Mesendoderm (in vitro differentiated cells): Measurements from ENCODE around the gene CHAF1A.
A peak's percentile ranks its signal among the peaks of the same experiment; 100 is the strongest.

Experiments used
- DNase-seq: peaks from one replicate; pipeline ENCODE4 v3.0.0; 2013
- H2AK5ac ChIP-seq: 2 replicates; pipeline ENCODE4 v1.6.1; 2013; ENCODE audit warnings: low read length, inconsistent platforms
- H2BK120ac ChIP-seq: 2 replicates; pipeline ENCODE4 v1.6.1; 2013; ENCODE audit warnings: low read depth, mild to moderate bottlenecking, low read length, moderate library complexity, mixed read lengths
- H2BK15ac ChIP-seq: replicated peaks from 2 replicates; pipeline ENCODE4 v1.6.1; 2013; ENCODE audit warnings: low read depth, mild to moderate bottlenecking, moderate library complexity
- H2BK5ac ChIP-seq: 2 replicates; pipeline ENCODE4 v1.6.1; 2013; ENCODE audit warnings: low read length, inconsistent platforms
- H3K18ac ChIP-seq: 2 replicates; pipeline ENCODE4 v1.6.1; 2013; ENCODE audit warnings: mild to moderate bottlenecking, low read length, mixed read lengths
- H3K23ac ChIP-seq: one replicate; pipeline ENCODE4 v1.6.1; 2013; ENCODE audit warnings: low read length
- H3K27ac ChIP-seq: 2 replicates; pipeline ENCODE4 v1.5.1; 2013; ENCODE audit warnings: low read depth, mild to moderate bottlenecking, inconsistent platforms, low read length, moderate library complexity
- H3K27me3 ChIP-seq: 2 replicates; pipeline ENCODE4 v1.6.1; 2013; ENCODE audit warnings: low read length, control low read depth, mild to moderate bottlenecking, inconsistent platforms; ENCODE audit not compliant: insufficient read depth, poor library complexity
- H3K36me3 ChIP-seq: 2 replicates; pipeline ENCODE4 v1.6.1; 2013; ENCODE audit warnings: low read length, inconsistent platforms; ENCODE audit not compliant: control insufficient read depth, insufficient read depth
- H3K4ac ChIP-seq: one replicate; pipeline ENCODE4 v1.6.1; 2013; ENCODE audit warnings: low read depth, mild to moderate bottlenecking, low read length, moderate library complexity
- H3K4me1 ChIP-seq: 2 replicates; pipeline ENCODE4 v1.6.1; 2013; ENCODE audit warnings: low read depth, low read length, inconsistent platforms; ENCODE audit not compliant: control insufficient read depth
- H3K4me2 ChIP-seq: 2 replicates; pipeline ENCODE4 v1.6.1; 2013; ENCODE audit warnings: low read length
- H3K4me3 ChIP-seq: 2 replicates; pipeline ENCODE4 v1.5.1; 2013; ENCODE audit warnings: mild to moderate bottlenecking, low read length
- H3K56ac ChIP-seq: one replicate; pipeline ENCODE4 v1.6.1; 2013; ENCODE audit warnings: low read length
- H3K79me1 ChIP-seq: 2 replicates; pipeline ENCODE4 v1.6.1; 2013; ENCODE audit warnings: low read length, inconsistent platforms
- H3K79me2 ChIP-seq: 2 replicates; pipeline ENCODE4 v1.6.1; 2013; ENCODE audit warnings: mild to moderate bottlenecking, low read length; ENCODE audit not compliant: control insufficient read depth, insufficient read depth
- H3K9ac ChIP-seq: 2 replicates; pipeline ENCODE4 v1.6.1; 2013; ENCODE audit warnings: low read length, inconsistent platforms
- H4K5ac ChIP-seq: one replicate; pipeline ENCODE4 v1.6.1; 2013; ENCODE audit warnings: low read length
- H4K8ac ChIP-seq: one replicate; pipeline ENCODE4 v1.6.1; 2013; ENCODE audit warnings: low read depth, mild to moderate bottlenecking, control low read depth, low read length, moderate library complexity
- WGBS: extraction: QIAGEN DNeasy Blood & Tissue Kit; methylation state at CpG from one replicate; pipeline ENCODE4 v1.1.7; 2013; ENCODE audit warnings: low lambda C conversion rate, missing lambda C conversion rate; ENCODE audit not compliant: insufficient coverage; ENCODE audit errors: extremely low coverage; 5-methylcytosine and 5-hydroxymethylcytosine counted together

CHAF1A gene

GRCh38 chr19:4369109-4369887 is 33.1 kb upstream of the CHAF1A start:
- Histone ChIP-seq H2AK5ac (peak overlapping the region; percentile 18), H3K27me3 (no peaks in the 10 kb centered on the region), H3K18ac (no peak overlapping the region), H3K79me1 (peaks cover 24% of the 10 kb centered on the region), H2BK120ac (no peak overlapping the region), H3K4me2 (no peak overlapping the region), H3K23ac (no peak overlapping the region), H2BK5ac (peak overlapping the region; percentile 59), H3K79me2 (no peaks in the 10 kb centered on the region), H3K9ac (peak overlapping the region; percentile 13), H3K27ac (peak overlapping the region; percentile 2), H3K4me1 (peaks cover 11% of the 10 kb centered on the region), H4K8ac (no peak overlapping the region), H3K56ac (peak overlapping the region; percentile 29), H4K5ac (no peak overlapping the region), H3K36me3 (peaks cover 3% of the 10 kb centered on the region), H2BK15ac (no peak overlapping the region), H3K4ac (no peak overlapping the region), H3K4me3 (no peak overlapping the region)
- DNase-seq: peak; percentile 55
- WGBS: no CpG with 5 or more reads among the region's 25 CpGs

GRCh38 chr19:4369888-4370260 is 32.6 kb upstream of the CHAF1A start:
- no peak overlapping the region for H2BK15ac ChIP-seq
- peak overlapping the region; percentile 2 for H3K27ac ChIP-seq
- H3K36me3 ChIP-seq: peaks cover 3% of the 10 kb centered on the region
- H3K56ac ChIP-seq: peak overlapping the region; percentile 29
- peaks cover 26% of the 10 kb centered on the region for H3K79me1 ChIP-seq
- no peak overlapping the region for H3K23ac ChIP-seq
- H3K79me2 ChIP-seq: peaks cover 2% of the 10 kb centered on the region
- no peaks in the 10 kb centered on the region for H3K27me3 ChIP-seq
- H4K5ac ChIP-seq: no peak overlapping the region
- no peak overlapping the region for H2BK5ac ChIP-seq
- peak; percentile 54 for DNase-seq
- H3K4me1 ChIP-seq: peaks cover 15% of the 10 kb centered on the region
- no CpG with 5 or more reads among the region's 21 CpGs for WGBS
- H3K9ac ChIP-seq: peak overlapping the region; percentile 13
- no peak overlapping the region for H3K4me3 ChIP-seq
- peak overlapping the region; percentile 18 for H2AK5ac ChIP-seq
- H2BK120ac ChIP-seq: no peak overlapping the region
- no peak overlapping the region for H3K4ac ChIP-seq
- no peak overlapping the region for H3K4me2 ChIP-seq
- no peak overlapping the region for H4K8ac ChIP-seq
- H3K18ac ChIP-seq: no peak overlapping the region

- DNase-seq: no peak
- Histone ChIP-seq H3K79me1 (peaks cover 30% of the 10 kb centered on the region), H3K4me2 (no peak overlapping the region), H3K56ac (no peak overlapping the region), H3K9ac (no peak overlapping the region), H3K18ac (no peak overlapping the region), H2BK5ac (no peak overlapping the region), H3K4me1 (peaks cover 18% of the 10 kb centered on the region), H4K8ac (no peak overlapping the region), H4K5ac (no peak overlapping the region), H3K27ac (no peak overlapping the region), H2BK15ac (no peak overlapping the region), H3K4me3 (no peak overlapping the region), H2AK5ac (no peak overlapping the region), H3K79me2 (peaks cover 3% of the 10 kb centered on the region), H2BK120ac (no peak overlapping the region), H3K23ac (no peak overlapping the region), H3K4ac (no peak overlapping the region), H3K36me3 (peaks cover 3% of the 10 kb centered on the region), H3K27me3 (no peaks in the 10 kb centered on the region)
- no CpG with 5 or more reads among the region's 15 CpGs for WGBS
Measured at GRCh38 chr19:4370418-4371041, 31.9 kb upstream of the CHAF1A start.

- WGBS: no CpG with 5 or more reads among the region's 31 CpGs
- peaks cover 2% of the 10 kb centered on the region for H3K36me3 ChIP-seq
- H2AK5ac ChIP-seq: no peak overlapping the region
- H3K4ac ChIP-seq: no peak overlapping the region
- no peak overlapping the region for H2BK15ac ChIP-seq
- no peak overlapping the region for H3K23ac ChIP-seq
- H3K4me2 ChIP-seq: no peak overlapping the region
- peaks cover 3% of the 10 kb centered on the region for H3K79me2 ChIP-seq
- peaks cover 20% of the 10 kb centered on the region for H3K4me1 ChIP-seq
- H3K18ac ChIP-seq: no peak overlapping the region
- H4K8ac ChIP-seq: no peak overlapping the region
- H3K56ac ChIP-seq: no peak overlapping the region
- peaks cover 33% of the 10 kb centered on the region for H3K79me1 ChIP-seq
- DNase-seq: no peak
- no peak overlapping the region for H3K4me3 ChIP-seq
- H4K5ac ChIP-seq: no peak overlapping the region
- H3K9ac ChIP-seq: no peak overlapping the region
- no peak overlapping the region for H2BK120ac ChIP-seq
- H2BK5ac ChIP-seq: no peak overlapping the region
- H3K27ac ChIP-seq: no peak overlapping the region
- no peaks in the 10 kb centered on the region for H3K27me3 ChIP-seq
Measured at GRCh38 chr19:4371247-4372164, 30.9 kb upstream of the CHAF1A start.

- H2BK15ac ChIP-seq: no peak overlapping the region
- no peak overlapping the region for H3K4me3 ChIP-seq
- H2AK5ac ChIP-seq: no peak overlapping the region
- no peak overlapping the region for H3K18ac ChIP-seq
- H4K5ac ChIP-seq: no peak overlapping the region
- no CpG with 5 or more reads among the region's 22 CpGs for WGBS
- no peak overlapping the region for H3K4me2 ChIP-seq
- no peak overlapping the region for H3K4ac ChIP-seq
- no peak overlapping the region for H2BK5ac ChIP-seq
- H3K23ac ChIP-seq: no peak overlapping the region
- H3K79me2 ChIP-seq: peaks cover 3% of the 10 kb centered on the region
- H3K79me1 ChIP-seq: peaks cover 34% of the 10 kb centered on the region
- H4K8ac ChIP-seq: no peak overlapping the region
- no peak overlapping the region for H3K56ac ChIP-seq
- H3K4me1 ChIP-seq: peaks cover 20% of the 10 kb centered on the region
- H2BK120ac ChIP-seq: no peak overlapping the region
- no peak overlapping the region for H3K9ac ChIP-seq
- H3K36me3 ChIP-seq: peaks cover 1% of the 10 kb centered on the region
- no peak for DNase-seq
- no peak overlapping the region for H3K27ac ChIP-seq
- H3K27me3 ChIP-seq: no peaks in the 10 kb centered on the region
Measured at GRCh38 chr19:4372165-4373012, 30.1 kb upstream of the CHAF1A start.
